CD14-positive monocyte (primary cell): ENCODE data around the gene ATF1. TPM values are rescaled to one million over a fixed set of nuclear protein-coding genes. Genes with fewer than 3 reads are reported as not detected.

Experiments used
- DNase-seq, 3 donors: peaks; one replicate each; pipeline ENCODE4 v3.0.0-alpha.2; 2011 to 2022
- H2AFZ ChIP-seq: 2 replicates; pipeline ENCODE4 v1.6.0; 2012; ENCODE audit warnings: mild to moderate bottlenecking, low read depth, low read length, inconsistent platforms; ENCODE audit not compliant: insufficient read depth, poor library complexity, severe bottlenecking
- H3K27ac ChIP-seq, 2 donors: 1 replicate in 1 of 2; 2 replicates in 1 of 2; pipeline ENCODE4 v1.5.1; 2012 to 2013; ENCODE audit warnings: low read length in 2 of 2, control low read depth in 1 of 2, inconsistent platforms in 1 of 2, low read depth in 1 of 2, mild to moderate bottlenecking in 1 of 2
- H3K27me3 ChIP-seq, 2 donors: one replicate each; pipeline versions ENCODE4 v1.6.0 to v1.6.1; 2011 to 2013; ENCODE audit warnings: low read length in 2 of 2; ENCODE audit not compliant: control insufficient read depth in 2 of 2, insufficient read depth in 2 of 2
- H3K36me3 ChIP-seq, 2 donors: replicated peaks in 1 of 2; 1 replicate in 1 of 2; 2 replicates in 1 of 2; pipeline versions ENCODE4 v1.5.1 to v1.6.1; 2012 to 2013; ENCODE audit warnings: low read length in 2 of 2, control low read depth in 1 of 2, inconsistent platforms in 1 of 2, mild to moderate bottlenecking in 1 of 2; ENCODE audit not compliant: insufficient read depth in 2 of 2, control insufficient read depth in 1 of 2
- H3K4me1 ChIP-seq, 2 donors: 1 replicate in 1 of 2; 2 replicates in 1 of 2; pipeline versions ENCODE4 v1.5.1 to v1.6.1; 2012 to 2013; ENCODE audit warnings: low read length in 2 of 2, control low read depth in 1 of 2, inconsistent platforms in 1 of 2, mild to moderate bottlenecking in 1 of 2, moderate library complexity in 1 of 2; ENCODE audit not compliant: insufficient read depth in 2 of 2, control insufficient read depth in 1 of 2
- H3K4me2 ChIP-seq: replicated peaks from 2 replicates; pipeline ENCODE3; 2012; ENCODE audit warnings: low read length, moderate library complexity, mild to moderate bottlenecking; ENCODE audit not compliant: poor library complexity, severe bottlenecking; ENCODE audit errors: extremely low read depth
- H3K4me3 ChIP-seq, 3 experiments: fragments of 200-600 bp in 1 of 3; sonication (generic) in 1 of 3; replicated peaks in 1 of 3; 1 replicate in 2 of 3; 2 replicates in 1 of 3; pipeline ENCODE4 v1.5.1; 2011 to 2013; ENCODE audit warnings: low read length in 3 of 3, mild to moderate bottlenecking in 3 of 3, control low read depth in 2 of 3, low read depth in 2 of 3, inconsistent platforms in 1 of 3, moderate library complexity in 1 of 3
- H3K79me2 ChIP-seq: 2 replicates; pipeline ENCODE4 v1.6.0; 2012; ENCODE audit warnings: mild to moderate bottlenecking, control low read depth, inconsistent platforms, low read length, moderate library complexity; ENCODE audit not compliant: insufficient read depth
- H3K9ac ChIP-seq: 2 replicates; pipeline ENCODE4 v1.6.0; 2017; ENCODE audit warnings: low read length, mild to moderate bottlenecking; ENCODE audit not compliant: insufficient read depth, poor library complexity, severe bottlenecking
- H3K9me3 ChIP-seq, 2 donors: replicated peaks in 1 of 2; 1 replicate in 1 of 2; 2 replicates in 1 of 2; pipeline versions ENCODE4 v1.5.1 to v1.6.1; 2012 to 2013; ENCODE audit warnings: low read length in 2 of 2, control low read depth in 1 of 2; ENCODE audit not compliant: control insufficient read depth in 1 of 2, insufficient read depth in 1 of 2
- H4K20me1 ChIP-seq: 2 replicates; pipeline ENCODE4 v1.6.0; 2012; ENCODE audit warnings: mild to moderate bottlenecking, low read length, control low read depth, moderate library complexity; ENCODE audit not compliant: insufficient read depth
- H3K27ac Mint-ChIP-seq, 7 donors: one replicate each; pipeline ENCODE4 v1.8.0; 2020; ENCODE audit warnings: mild to moderate bottlenecking in 7 of 7, mixed read lengths in 7 of 7, moderate library complexity in 6 of 7, inconsistent platforms in 2 of 7
- H3K27me3 Mint-ChIP-seq, 3 donors: one replicate each; pipeline ENCODE4 v1.8.0; 2021 to 2022; ENCODE audit warnings: low read depth in 3 of 3, mild to moderate bottlenecking in 3 of 3, mixed read lengths in 3 of 3, moderate library complexity in 3 of 3, inconsistent platforms in 1 of 3
- H3K36me3 Mint-ChIP-seq, 2 donors: one replicate each; pipeline ENCODE4 v1.8.0; 2020; ENCODE audit warnings: mixed read lengths in 2 of 2, inconsistent platforms in 1 of 2, mild to moderate bottlenecking in 1 of 2
- H3K4me1 Mint-ChIP-seq: one replicate; pipeline ENCODE4 v1.8.0; 2020; ENCODE audit warnings: mild to moderate bottlenecking, mixed read lengths
- H3K4me3 Mint-ChIP-seq, 2 donors: one replicate each; pipeline ENCODE4 v1.8.0; 2020; ENCODE audit warnings: mild to moderate bottlenecking in 2 of 2, mixed read lengths in 2 of 2, moderate library complexity in 1 of 2
- H3K9me3 Mint-ChIP-seq, 7 donors: one replicate each; pipeline ENCODE4 v1.8.0; 2020 to 2022; ENCODE audit warnings: mixed read lengths in 7 of 7, mild to moderate bottlenecking in 6 of 7, moderate library complexity in 6 of 7, inconsistent platforms in 2 of 7
- CTCF ChIP-seq: fragments of 200-600 bp; IDR thresholded peaks from one replicate; pipeline ENCODE4 v1.8.0; 2022; ENCODE audit warnings: antibody characterized with exemption, mild to moderate bottlenecking
- WGBS: methylation state at CpG from one replicate; pipeline ENCODE4 v1.1.5; 2013; ENCODE audit warnings: missing lambda C conversion rate; ENCODE audit not compliant: insufficient coverage; 5-methylcytosine and 5-hydroxymethylcytosine counted together
- intact Hi-C, 2 donors: fragments of 100-400 bp; cut with micrococcal nuclease; formaldehyde crosslinking; loops; one replicate each; pipeline versions ENCODE4 v1.15.0 to v1.15.1; 2023
- polyA plus RNA-seq, 3 donors: library from polyadenylated mRNA; depleted of rRNA in 1 of 3; unstranded in 2 of 3; stranded (reverse) in 1 of 3; fragments of 300-500 nt in 2 of 3; fragments of >200 nt in 1 of 3; fragmentation: Illumina TruSeq in 2 of 3; gene quantifications; 1 replicate in 2 of 3; 2 replicates in 1 of 3; pipeline ENCODE4 v1.2.3, GENCODE V29; 2012 to 2021

ATF1 gene
- polyA plus RNA-seq, 3 donors = 12.6 to 21.9 (median 21.5) TPM

GRCh38 chr12:50839042-50839441 is 75.1 kb downstream of the ATF1 start:
- Histone ChIP-seq H3K27me3 (no peaks in the 10 kb centered on the region), H3K4me1 (no peaks in the 10 kb centered on the region), H3K9me3 (peaks cover 9 to 14% of the 10 kb centered on the region in 2 donors), H3K4me3 (no peak overlapping the region), H4K20me1 (no peaks in the 10 kb centered on the region), H3K9ac (no peak overlapping the region), H3K27ac (no peak overlapping the region), H2AFZ (no peak overlapping the region), H3K36me3 (no peaks in the 10 kb centered on the region), H3K4me2 (no peak overlapping the region), H3K79me2 (no peaks in the 10 kb centered on the region)
- H3K4me1 Mint-ChIP-seq = peaks cover 7% of the 10 kb centered on the region
- peaks cover 21 to 41% (median 27%) of the 10 kb centered on the region in 7 donors for H3K9me3 Mint-ChIP-seq
- intact Hi-C loops = loop anchor here in 1 of 2 donors (10.0 kb wide), 1 partner anchor 506 kb away; the partner anchor contains the start of gene CELA1
- no peak overlapping the region for H3K4me3 Mint-ChIP-seq
- no peak for TF ChIP-seq CTCF
- H3K36me3 Mint-ChIP-seq = no peaks in the 10 kb centered on the region
- no peak overlapping the region for H3K27ac Mint-ChIP-seq
- WGBS = no CpG with 5 or more reads among the region's 2 CpGs
- H3K27me3 Mint-ChIP-seq = peaks cover 2 to 6% (median 3%) of the 10 kb centered on the region in 3 donors
- no peak for DNase-seq

GRCh38 chr12:50840809-50841487 is 77.0 kb downstream of the ATF1 start:
- peaks cover 2 to 6% (median 5%) of the 10 kb centered on the region in 3 donors for H3K27me3 Mint-ChIP-seq
- Histone ChIP-seq H3K4me1 (no peaks in the 10 kb centered on the region), H3K4me2 (no peak overlapping the region), H3K79me2 (no peaks in the 10 kb centered on the region), H2AFZ (no peak overlapping the region), H4K20me1 (no peaks in the 10 kb centered on the region), H3K27ac (no peak overlapping the region), H3K36me3 (no peaks in the 10 kb centered on the region), H3K9me3 (peaks cover 0 to 8% of the 10 kb centered on the region in 2 donors), H3K9ac (no peak overlapping the region), H3K27me3 (no peaks in the 10 kb centered on the region), H3K4me3 (no peak overlapping the region)
- 97% methylated on average over 5 of the region's 7 CpGs for WGBS
- H3K27ac Mint-ChIP-seq = no peak overlapping the region
- peaks cover 7 to 27% (median 15%) of the 10 kb centered on the region in 7 donors for H3K9me3 Mint-ChIP-seq
- H3K4me3 Mint-ChIP-seq = no peak overlapping the region
- intact Hi-C loops = no loop called here
- TF ChIP-seq CTCF = no peak
- DNase-seq = no peak
- H3K4me1 Mint-ChIP-seq = peaks cover 7% of the 10 kb centered on the region
- no peaks in the 10 kb centered on the region for H3K36me3 Mint-ChIP-seq
